HFF-Myc (cell line): ENCODE measurements around the gene DISP3.

ENCODE experiments used
- DNase-seq: peaks from one replicate; pipeline ENCODE4 v3.0.0-alpha.2; 2011; ENCODE audit warnings: low read depth; ENCODE audit errors: extremely low read depth
- H3K4me3 ChIP-seq: replicated peaks from 2 replicates; pipeline ENCODE4 v1.5.1; 2011; ENCODE audit warnings: low read depth, mild to moderate bottlenecking, control low read depth, low read length
- CTCF ChIP-seq: IDR thresholded peaks from 2 replicates; pipeline ENCODE4 v1.5.1; 2012; ENCODE audit warnings: mild to moderate bottlenecking, low read depth, low read length, control low read depth; ENCODE audit errors: missing control alignments

DISP3 gene

DNA sequence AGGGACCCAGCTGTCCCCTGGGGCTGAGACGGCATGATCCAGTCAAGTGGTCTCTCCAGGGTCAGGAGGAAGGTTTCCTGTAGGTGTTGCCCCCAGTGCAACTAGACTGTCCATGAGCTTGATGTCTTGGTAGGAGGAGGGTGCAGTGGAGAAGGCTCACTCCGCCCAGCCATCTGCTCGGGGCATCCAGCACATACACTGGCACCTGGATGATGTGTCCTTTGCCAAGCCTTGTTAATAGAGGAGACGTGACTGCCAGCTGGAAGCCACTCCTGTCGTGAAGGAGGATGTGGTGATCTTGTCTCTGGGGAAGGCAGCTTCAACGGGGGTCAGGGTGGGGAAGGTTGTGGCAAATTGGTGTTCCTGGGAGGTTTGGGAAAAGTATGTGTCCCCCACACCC is 6.2 kb downstream of the DISP3 start:
- no peak for DNase-seq
- no peak overlapping the region for H3K4me3 ChIP-seq
- TF ChIP-seq CTCF = no peak

GRCh38 chr1:11486231-11487009 is 7.5 kb downstream of the DISP3 start:
- DNase-seq = no peak
- no peak overlapping the region for H3K4me3 ChIP-seq
- no peak for TF ChIP-seq CTCF

GRCh38 chr1:11487196-11487751 is 8.3 kb downstream of the DISP3 start:
- no peak overlapping the region for H3K4me3 ChIP-seq
- no peak for DNase-seq
- no peak for TF ChIP-seq CTCF

DNA sequence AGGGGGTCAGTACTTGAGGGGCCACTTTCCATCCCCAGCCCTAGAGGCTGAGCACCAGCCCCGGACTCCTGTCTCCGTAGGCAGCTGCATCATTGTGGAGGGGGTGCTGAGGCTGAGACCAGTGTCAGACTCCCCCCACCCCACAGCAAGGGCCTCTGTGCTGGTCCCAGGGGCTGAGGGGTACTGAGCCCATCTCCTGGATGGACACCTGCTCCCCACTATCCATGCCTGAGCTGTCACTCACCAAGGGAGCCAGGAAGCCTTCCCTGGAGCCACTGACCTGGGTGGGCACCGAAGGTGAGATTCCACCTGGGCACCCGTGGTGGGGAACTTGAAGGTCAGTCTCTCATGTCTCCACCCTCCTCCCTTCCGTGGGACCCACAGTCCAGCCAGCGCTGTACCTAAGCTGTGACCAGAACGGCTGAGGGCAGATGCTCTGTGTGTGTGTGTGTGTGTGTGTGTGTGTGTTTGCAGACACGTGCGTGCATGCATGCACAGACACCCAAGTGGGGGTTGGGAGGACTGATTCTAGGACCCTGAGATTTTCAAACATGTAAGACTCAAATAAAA is 9.3 kb downstream of the DISP3 start:
- H3K4me3 ChIP-seq = no peak overlapping the region
- DNase-seq = no peak
- TF ChIP-seq CTCF = no peak

- no peak for DNase-seq
- TF ChIP-seq CTCF = no peak
- H3K4me3 ChIP-seq = no peak overlapping the region
Observed at GRCh38 chr1:11488966-11489625, 10.1 kb downstream of the DISP3 start.

DNA sequence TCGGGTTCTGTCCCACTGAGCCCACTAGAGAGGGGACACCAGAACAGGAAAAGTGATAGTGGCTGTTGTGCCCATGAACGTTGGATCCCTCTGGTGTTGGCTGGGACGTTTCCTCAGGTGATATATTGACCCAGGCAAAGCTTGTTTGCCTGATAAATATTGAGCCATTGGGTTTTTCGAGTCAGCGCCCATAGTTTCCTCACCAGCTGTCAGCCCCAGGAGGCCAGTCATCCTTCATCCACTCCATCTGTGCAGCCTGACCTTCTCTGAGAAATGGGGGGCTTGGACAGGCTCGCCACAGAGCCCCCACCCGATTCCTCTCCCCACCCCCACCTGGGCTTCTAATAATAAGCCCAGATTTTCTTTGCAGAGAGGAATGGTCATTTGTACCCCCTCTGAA is 13.3 kb downstream of the DISP3 start:
- no peak for DNase-seq
- no peak for TF ChIP-seq CTCF
- no peak overlapping the region for H3K4me3 ChIP-seq
